Measurements from ENCODE around the gene GPRIN2.
A peak's percentile ranks its signal among the peaks of the same experiment; 100 is the strongest.

Gene GPRIN2

GRCh38 chr10:46540412-46541016 lies 15.9 kb downstream of the GPRIN2 start:
- TF ChIP-seq CTCF (IDR thresholded peaks at IDR 0.05; ENCODE audit: low read depth, low read length): no peak
- DNase-seq (ENCODE audit: low read depth in 2 of 2): no peak
- H3K4me3 ChIP-seq (replicated peaks in 1 of 2; ENCODE audit: low read depth in 2 of 2, low read length in 2 of 2): no peak overlapping the region

GRCh38 chr10:46539596-46540411 lies 16.7 kb downstream of the GPRIN2 start:
- DNase-seq (ENCODE audit: low read depth in 2 of 2): peak; percentile 58 to 62
- TF ChIP-seq CTCF (IDR thresholded peaks at IDR 0.05; ENCODE audit: low read depth, low read length): no peak
- H3K4me3 ChIP-seq (replicated peaks in 1 of 2; ENCODE audit: low read depth in 2 of 2, low read length in 2 of 2): no peak overlapping the region

- peak in 1 of 2 donors; percentile 30 for DNase-seq (ENCODE audit: low read depth in 2 of 2)
- no peak for TF ChIP-seq CTCF (IDR thresholded peaks at IDR 0.05; ENCODE audit: low read depth, low read length)
- H3K4me3 ChIP-seq (replicated peaks in 1 of 2; ENCODE audit: low read depth in 2 of 2, low read length in 2 of 2): no peak overlapping the region
Measured at GRCh38 chr10:46538717-46539426, 17.6 kb downstream of the GPRIN2 start.

GRCh38 chr10:46538155-46538554 lies 18.3 kb downstream of the GPRIN2 start:
- no peak overlapping the region for H3K4me3 ChIP-seq (replicated peaks in 1 of 2; ENCODE audit: low read depth in 2 of 2, low read length in 2 of 2)
- no peak for DNase-seq (ENCODE audit: low read depth in 2 of 2)

GRCh38 chr10:46537309-46537708 lies 19.1 kb downstream of the GPRIN2 start:
- H3K4me3 ChIP-seq (replicated peaks in 1 of 2; ENCODE audit: low read depth in 2 of 2, low read length in 2 of 2): no peak overlapping the region
- TF ChIP-seq CTCF (IDR thresholded peaks at IDR 0.05; ENCODE audit: low read depth, low read length): no peak
- DNase-seq (ENCODE audit: low read depth in 2 of 2): no peak

More at GRCh38 chr10:46538155-46538554, 18.3 kb downstream of the GPRIN2 start:
- TF ChIP-seq CTCF (IDR thresholded peaks at IDR 0.05; ENCODE audit: low read depth, low read length): no peak

GRCh38 chr10:46536781-46537180 lies 19.7 kb downstream of the GPRIN2 start:
- TF ChIP-seq CTCF (IDR thresholded peaks at IDR 0.05; ENCODE audit: low read depth, low read length): no peak
- DNase-seq (ENCODE audit: low read depth in 2 of 2): no peak
- no peak overlapping the region for H3K4me3 ChIP-seq (replicated peaks in 1 of 2; ENCODE audit: low read depth in 2 of 2, low read length in 2 of 2)
